Vagina (tissue), 2 donors: ENCODE measurements around the gene ESAM. TPM values are rescaled to one million over a fixed set of nuclear protein-coding genes. Genes with fewer than 3 reads are reported as not detected.

Source experiments
- DNase-seq, 2 donors: peaks; one replicate each; pipeline ENCODE4 v3.0.0-alpha.2; 2017; ENCODE audit errors: extremely low spot score in 2 of 2
- H3K27ac ChIP-seq: fragments of 200-600 bp; sonication (generic); one replicate; pipeline ENCODE4 v1.5.1; 2019
- H3K27me3 ChIP-seq: fragments of 200-600 bp; sonication (generic); one replicate; pipeline ENCODE4 v1.5.1; 2019
- H3K36me3 ChIP-seq, 2 donors: fragments of 200-600 bp; sonication (generic); one replicate each; pipeline ENCODE4 v1.5.1; 2017 to 2019
- H3K4me1 ChIP-seq: fragments of 200-600 bp; sonication (generic); one replicate; pipeline ENCODE4 v1.5.1; 2019
- H3K4me3 ChIP-seq, 2 donors: fragments of 200-600 bp; sonication (generic); 1 replicate in 1 of 2; 2 replicates in 1 of 2; pipeline ENCODE4 v1.5.1; 2016 to 2019
- H3K9me3 ChIP-seq: fragments of 200-600 bp; sonication (generic); one replicate; pipeline ENCODE4 v1.5.1; 2019
- CTCF ChIP-seq, 3 experiments: fragments of 450-650 bp in 2 of 3; fragments of 200-600 bp in 1 of 3; sonication (generic) in 1 of 3; IDR thresholded peaks; one replicate each; pipeline ENCODE4 v1.5.1; 2017 to 2019; ENCODE audit warnings: antibody characterized with exemption in 3 of 3, mild to moderate bottlenecking in 2 of 3, moderate library complexity in 2 of 3
- POLR2A ChIP-seq, 2 donors: fragments of 450-650 bp; IDR thresholded peaks; one replicate each; pipeline ENCODE4 v1.6.1; 2017; ENCODE audit warnings: antibody characterized with exemption in 2 of 2, mild to moderate bottlenecking in 2 of 2, moderate library complexity in 2 of 2
- POLR2AphosphoS5 ChIP-seq, 2 donors: sonication (generic); formaldehyde crosslinking; IDR thresholded peaks; one replicate each; pipeline ENCODE4 v1.9.0; 2017; ENCODE audit warnings: antibody characterized with exemption in 2 of 2, mild to moderate bottlenecking in 2 of 2, low read depth in 1 of 2; ENCODE audit not compliant: insufficient read depth in 1 of 2
- intact Hi-C: fragments of 100-400 bp; cut with DNase I; formaldehyde crosslinking; loops from one replicate; pipeline ENCODE4 v1.15.1; 2023
- total RNA-seq: library from RNA; depleted of rRNA; stranded (reverse); fragments of >200 nt; gene quantifications from one replicate; pipeline ENCODE4 v1.2.3, GENCODE V29; 2016

ESAM gene
- total RNA-seq, 1 donor from 2014 or later: 34.9 TPM

GRCh38 chr11:124798991-124799347, 36.9 kb upstream of the ESAM start:
- DNase-seq: no peak
- Histone ChIP-seq H3K36me3 (no peaks in the 10 kb centered on the region), H3K9me3 (no peaks in the 10 kb centered on the region), H3K4me1 (peaks cover 36% of the 10 kb centered on the region), H3K27me3 (no peaks in the 10 kb centered on the region), H3K4me3 (peak overlapping the region; percentile 70 to 93), H3K27ac (peak overlapping the region; percentile 90)
- TF ChIP-seq CTCF (IDR thresholded peaks at IDR 0.05): no peak
- TF ChIP-seq POLR2A (IDR thresholded peaks at IDR 0.05): no peak
- TF ChIP-seq POLR2AphosphoS5 (IDR thresholded peaks at IDR 0.05; ENCODE audit: insufficient read depth in 1 of 2, low read depth in 1 of 2): no peak
- intact Hi-C loops: no loop called here

- Histone ChIP-seq H3K27me3 (no peaks in the 10 kb centered on the region), H3K9me3 (no peaks in the 10 kb centered on the region), H3K27ac (no peak overlapping the region), H3K4me1 (peaks cover 52% of the 10 kb centered on the region), H3K4me3 (no peak overlapping the region), H3K36me3 (no peaks in the 10 kb centered on the region)
- no peak for TF ChIP-seq CTCF (IDR thresholded peaks at IDR 0.05)
- no peak for TF ChIP-seq POLR2A (IDR thresholded peaks at IDR 0.05)
- no peak for TF ChIP-seq POLR2AphosphoS5 (IDR thresholded peaks at IDR 0.05; ENCODE audit: insufficient read depth in 1 of 2, low read depth in 1 of 2)
- intact Hi-C loops: no loop called here
- DNase-seq: no peak
Observed at GRCh38 chr11:124796312-124796711, 34.2 kb upstream of the ESAM start.

- no peaks in the 10 kb centered on the region for H3K27me3 ChIP-seq
- H3K4me1 ChIP-seq: peaks cover 36% of the 10 kb centered on the region
- DNase-seq: no peak
- no peak overlapping the region for H3K27ac ChIP-seq
- H3K9me3 ChIP-seq: no peaks in the 10 kb centered on the region
- no peak overlapping the region for H3K4me3 ChIP-seq
- intact Hi-C loops: no loop called here
- no peak for TF ChIP-seq POLR2AphosphoS5 (IDR thresholded peaks at IDR 0.05; ENCODE audit: insufficient read depth in 1 of 2, low read depth in 1 of 2)
- TF ChIP-seq POLR2A (IDR thresholded peaks at IDR 0.05): no peak
- TF ChIP-seq CTCF (IDR thresholded peaks at IDR 0.05): peak in 1 of 3 experiments; percentile 25
- no peaks in the 10 kb centered on the region for H3K36me3 ChIP-seq
Observed at GRCh38 chr11:124793466-124794278, 31.6 kb upstream of the ESAM start.

GRCh38 chr11:124791626-124792341, 29.7 kb upstream of the ESAM start:
- Histone ChIP-seq H3K4me3 (no peak overlapping the region), H3K27ac (no peak overlapping the region), H3K27me3 (no peaks in the 10 kb centered on the region), H3K9me3 (no peaks in the 10 kb centered on the region), H3K36me3 (no peaks in the 10 kb centered on the region), H3K4me1 (peaks cover 21% of the 10 kb centered on the region)
- DNase-seq: no peak
- intact Hi-C loops: no loop called here
- TF ChIP-seq POLR2A (IDR thresholded peaks at IDR 0.05) (no peak), CTCF (IDR thresholded peaks at IDR 0.05) (no peak), POLR2AphosphoS5 (IDR thresholded peaks at IDR 0.05; ENCODE audit: insufficient read depth in 1 of 2, low read depth in 1 of 2) (no peak)

GRCh38 chr11:124788521-124788920, 26.4 kb upstream of the ESAM start:
- intact Hi-C loops: no loop called here
- TF ChIP-seq CTCF (IDR thresholded peaks at IDR 0.05) (no peak), POLR2AphosphoS5 (IDR thresholded peaks at IDR 0.05; ENCODE audit: insufficient read depth in 1 of 2, low read depth in 1 of 2) (no peak), POLR2A (IDR thresholded peaks at IDR 0.05) (no peak)
- Histone ChIP-seq H3K9me3 (no peaks in the 10 kb centered on the region), H3K27ac (no peak overlapping the region), H3K36me3 (no peaks in the 10 kb centered on the region), H3K27me3 (no peaks in the 10 kb centered on the region), H3K4me3 (no peak overlapping the region), H3K4me1 (peaks cover 15% of the 10 kb centered on the region)
- no peak for DNase-seq
